K562 (cell line): ENCODE results near the gene FOXO4. TPM values are rescaled to one million over a fixed set of nuclear protein-coding genes. Genes with fewer than 3 reads are reported as not detected.
A peak's percentile ranks its signal among the peaks of the same experiment; 100 is the strongest.

Experiments used
- ADNP ChIP-seq: fragments of 200-800 bp; sonication (Bioruptor generic); IDR thresholded peaks from 2 replicates; pipeline ENCODE4 v1.6.1; 2016; ENCODE audit warnings: missing genetic modification characterization, missing compliant biosample characterization
- ETV1 ChIP-seq: fragments of 450-650 bp; conservative IDR thresholded peaks from 2 replicates; pipeline ENCODE4 v1.6.1; 2016; ENCODE audit warnings: missing genetic modification characterization, control low read depth, low read depth, missing compliant biosample characterization
- ETV5 ChIP-seq: sonication (generic); formaldehyde crosslinking; IDR thresholded peaks from 2 replicates; pipeline ENCODE4 v1.4.0; 2020; ENCODE audit warnings: low read depth, mild to moderate bottlenecking, missing genetic modification reagents
- EZH2 ChIP-seq: IDR thresholded peaks from 2 replicates; pipeline ENCODE4 v1.6.1; 2012; ENCODE audit warnings: low read depth, mild to moderate bottlenecking, inconsistent platforms, low read length, borderline replicate concordance
- FOXM1 ChIP-seq, 2 experiments: fragments of 450-650 bp in 1 of 2; sonication (generic) in 1 of 2; formaldehyde crosslinking in 1 of 2; IDR thresholded peaks; 2 replicates each; pipeline versions ENCODE4 v1.6.1 to v1.9.0; 2017 to 2022; ENCODE audit warnings: low read depth in 2 of 2, mild to moderate bottlenecking in 2 of 2, missing genetic modification reagents in 1 of 2, moderate library complexity in 1 of 2
- MCM2 ChIP-seq: fragments of 450-650 bp; IDR thresholded peaks from 2 replicates; pipeline ENCODE4 v1.6.1; 2017; ENCODE audit warnings: low read depth, mild to moderate bottlenecking
- MTA1 ChIP-seq: fragments of 450-650 bp; IDR thresholded peaks from 2 replicates; pipeline ENCODE4 v1.6.1; 2017; ENCODE audit warnings: borderline replicate concordance
- MXI1 ChIP-seq: IDR thresholded peaks from 2 replicates; pipeline ENCODE4 v1.6.1; 2011; ENCODE audit warnings: low read depth, mild to moderate bottlenecking, improper control_type of control experiment, low read length
- MYC ChIP-seq, 2 experiments: fragments of 250-450 bp in 1 of 2; sonication (Bioruptor Pico) in 1 of 2; IDR thresholded peaks; 2 replicates each; pipeline versions ENCODE4 v1.5.1 to v1.6.1; 2012 to 2021; ENCODE audit warnings: low read depth in 2 of 2, borderline replicate concordance in 1 of 2, improper control_type of control experiment in 1 of 2, low read length in 1 of 2, mild to moderate bottlenecking in 1 of 2, moderate library complexity in 1 of 2
- NCOA4 ChIP-seq: fragments of 450-650 bp; IDR thresholded peaks from 2 replicates; pipeline ENCODE4 v1.6.1; 2018; ENCODE audit warnings: mild to moderate bottlenecking; ENCODE audit not compliant: partially characterized antibody
- RBFOX2 ChIP-seq: fragments of 200-400 bp; formaldehyde crosslinking; IDR thresholded peaks from 2 replicates; pipeline ENCODE4 v1.6.1; 2017; ENCODE audit warnings: low read depth, mild to moderate bottlenecking, low read length, moderate library complexity
- TEAD2 ChIP-seq: fragments of 450-650 bp; IDR thresholded peaks from 2 replicates; pipeline ENCODE4 v1.6.1; 2016; ENCODE audit warnings: missing genetic modification characterization, control low read depth, missing compliant biosample characterization
- TFAM ChIP-seq: fragments of 250-450 bp; sonication (Bioruptor Pico); conservative IDR thresholded peaks from 2 replicates; pipeline ENCODE4 v1.5.0; 2021; ENCODE audit warnings: mild to moderate bottlenecking, moderate library complexity
- ZBED1 ChIP-seq: IDR thresholded peaks from 2 replicates; pipeline ENCODE4 v1.6.1; 2014
- ZC3H11A ChIP-seq: IDR thresholded peaks from 2 replicates; pipeline ENCODE4 v1.6.1; 2012; ENCODE audit warnings: low read depth, low read length, improper control_type of control experiment
- ZNF133 ChIP-seq: fragments of 250-450 bp; sonication (Bioruptor Pico); IDR thresholded peaks from 2 replicates; pipeline ENCODE4 v1.4.0; 2020; ENCODE audit warnings: mild to moderate bottlenecking
- ZNF644 ChIP-seq: fragments of 200-800 bp; sonication (Bioruptor generic); IDR thresholded peaks from 2 replicates; pipeline ENCODE4 v1.6.1; 2016; ENCODE audit warnings: low read depth, missing genetic modification characterization, missing compliant biosample characterization
- ZNF75A ChIP-seq: fragments of 450-650 bp; formaldehyde crosslinking; IDR thresholded peaks from 2 replicates; pipeline ENCODE4 v1.4.0; 2020; ENCODE audit warnings: mild to moderate bottlenecking
- polyA plus RNA-seq, 8 experiments: library from polyadenylated mRNA; depleted of rRNA in 4 of 8; stranded (reverse) in 5 of 8; unstranded in 3 of 8; fragments of >200 nt; fragmentation: Nextera tagmentation in 2 of 8; fragmentation: Illumina TruSeq in 1 of 8; extraction: Ambion mirVana in 2 of 8; extraction: Trizol in 1 of 8; gene quantifications; 2 replicates each; pipeline versions ENCODE4 v1.2.1 to v1.2.3, GENCODE V29; 2011 to 2014; ENCODE audit warnings: inconsistent platforms in 1 of 8, missing spikeins in 1 of 8
- total RNA-seq, 7 experiments: library from RNA; depleted of rRNA in 6 of 7; stranded (reverse); fragments of >200 nt in 6 of 7; fragmentation: Illumina TruSeq in 2 of 7; extraction: Trizol in 2 of 7; gene quantifications; 2 replicates each; pipeline versions ENCODE4 v1.2.1 to v1.2.3, GENCODE V29; 2011 to 2021; ENCODE audit warnings: low replicate concordance in 1 of 7
- TF ChIP-seq, protein P1 (sequence below): fragments of 200-800 bp; sonication (Bioruptor generic); IDR thresholded peaks from 2 replicates; pipeline ENCODE4 v1.6.1; 2017; ENCODE audit warnings: missing genetic modification characterization, missing compliant biosample characterization
- TF ChIP-seq, protein P2 (sequence below): sonication (generic); formaldehyde crosslinking; IDR thresholded peaks from 2 replicates; pipeline ENCODE4 v1.8.1; 2023; ENCODE audit warnings: mild to moderate bottlenecking, missing genetic modification reagents
- TF ChIP-seq, protein P3 (sequence below): sonication (generic); formaldehyde crosslinking; IDR thresholded peaks from 2 replicates; pipeline ENCODE4 v1.8.1; 2022; ENCODE audit warnings: missing genetic modification reagents
- TF ChIP-seq, protein P4 (sequence below): fragments of 250-450 bp; sonication (Bioruptor Pico); IDR thresholded peaks from 2 replicates; pipeline ENCODE4 v1.4.0; 2020; ENCODE audit warnings: mild to moderate bottlenecking

Gene FOXO4
- total and polyA plus RNA-seq, 9 of the 15 experiments (the other 6 are each of a cell fraction or from before 2014, with no cell fraction given) = 0.13 to 26.6 (median 8.5) TPM

DNA sequence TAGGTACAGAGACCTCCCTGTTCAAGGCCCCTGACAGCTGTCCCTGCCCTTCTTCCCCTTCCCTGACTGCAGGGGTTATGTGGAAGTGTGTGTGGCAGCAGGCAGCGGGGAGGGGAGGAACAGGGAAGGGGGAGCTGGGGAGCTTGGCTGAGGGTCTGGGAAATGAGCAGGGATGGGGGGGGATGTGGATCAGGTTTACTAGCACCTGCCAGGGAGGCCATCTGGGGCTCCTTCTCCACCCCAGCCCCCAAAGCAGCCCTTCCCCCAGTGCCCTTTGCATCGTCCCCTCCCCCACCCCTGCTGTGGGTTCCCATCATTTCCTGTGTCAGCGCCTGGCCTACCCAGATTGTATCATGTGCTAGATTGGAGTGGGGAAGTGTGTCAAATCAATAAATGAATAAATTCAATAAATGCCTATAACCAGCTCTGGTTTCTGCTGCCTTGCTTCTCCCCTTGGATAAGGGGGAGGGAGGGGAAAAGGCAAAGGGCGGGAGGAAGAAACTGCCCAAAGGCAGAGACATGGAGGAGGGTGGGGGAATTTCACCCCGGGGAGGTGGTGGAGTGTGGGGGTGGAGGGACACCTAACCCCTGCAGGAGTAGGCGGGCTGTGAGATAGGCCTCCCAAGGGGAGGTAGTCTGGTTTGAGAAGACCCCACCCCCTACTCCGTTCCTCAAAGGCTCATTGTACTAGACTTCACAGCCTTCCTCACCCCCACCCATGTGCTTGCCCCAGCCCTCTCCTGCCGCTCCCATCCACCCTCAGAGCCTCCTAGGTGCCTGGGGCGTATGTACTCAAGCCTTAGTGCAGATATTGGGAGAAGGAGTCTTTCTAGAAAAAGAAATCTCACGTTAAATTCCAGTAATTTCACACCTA is 7.7 kb downstream of the FOXO4 start (continued):
- no peak for TF ChIP-seq TFAM (CRISPR knock-in tag)
- TF ChIP-seq, protein P1, sequence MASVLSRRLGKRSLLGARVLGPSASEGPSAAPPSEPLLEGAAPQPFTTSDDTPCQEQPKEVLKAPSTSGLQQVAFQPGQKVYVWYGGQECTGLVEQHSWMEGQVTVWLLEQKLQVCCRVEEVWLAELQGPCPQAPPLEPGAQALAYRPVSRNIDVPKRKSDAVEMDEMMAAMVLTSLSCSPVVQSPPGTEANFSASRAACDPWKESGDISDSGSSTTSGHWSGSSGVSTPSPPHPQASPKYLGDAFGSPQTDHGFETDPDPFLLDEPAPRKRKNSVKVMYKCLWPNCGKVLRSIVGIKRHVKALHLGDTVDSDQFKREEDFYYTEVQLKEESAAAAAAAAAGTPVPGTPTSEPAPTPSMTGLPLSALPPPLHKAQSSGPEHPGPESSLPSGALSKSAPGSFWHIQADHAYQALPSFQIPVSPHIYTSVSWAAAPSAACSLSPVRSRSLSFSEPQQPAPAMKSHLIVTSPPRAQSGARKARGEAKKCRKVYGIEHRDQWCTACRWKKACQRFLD (CRISPR knock-in tag) = no peak; the same call in 1 of the 2 replicates
- no peak for TF ChIP-seq NCOA4
- TF ChIP-seq, protein P2, sequence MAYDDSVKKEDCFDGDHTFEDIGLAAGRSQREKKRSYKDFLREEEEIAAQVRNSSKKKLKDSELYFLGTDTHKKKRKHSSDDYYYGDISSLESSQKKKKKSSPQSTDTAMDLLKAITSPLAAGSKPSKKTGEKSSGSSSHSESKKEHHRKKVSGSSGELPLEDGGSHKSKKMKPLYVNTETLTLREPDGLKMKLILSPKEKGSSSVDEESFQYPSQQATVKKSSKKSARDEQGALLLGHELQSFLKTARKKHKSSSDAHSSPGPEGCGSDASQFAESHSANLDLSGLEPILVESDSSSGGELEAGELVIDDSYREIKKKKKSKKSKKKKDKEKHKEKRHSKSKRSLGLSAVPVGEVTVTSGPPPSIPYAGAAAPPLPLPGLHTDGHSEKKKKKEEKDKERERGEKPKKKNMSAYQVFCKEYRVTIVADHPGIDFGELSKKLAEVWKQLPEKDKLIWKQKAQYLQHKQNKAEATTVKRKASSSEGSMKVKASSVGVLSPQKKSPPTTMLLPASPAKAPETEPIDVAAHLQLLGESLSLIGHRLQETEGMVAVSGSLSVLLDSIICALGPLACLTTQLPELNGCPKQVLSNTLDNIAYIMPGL (CRISPR knock-in tag) = no peak
- TF ChIP-seq, protein P3, sequence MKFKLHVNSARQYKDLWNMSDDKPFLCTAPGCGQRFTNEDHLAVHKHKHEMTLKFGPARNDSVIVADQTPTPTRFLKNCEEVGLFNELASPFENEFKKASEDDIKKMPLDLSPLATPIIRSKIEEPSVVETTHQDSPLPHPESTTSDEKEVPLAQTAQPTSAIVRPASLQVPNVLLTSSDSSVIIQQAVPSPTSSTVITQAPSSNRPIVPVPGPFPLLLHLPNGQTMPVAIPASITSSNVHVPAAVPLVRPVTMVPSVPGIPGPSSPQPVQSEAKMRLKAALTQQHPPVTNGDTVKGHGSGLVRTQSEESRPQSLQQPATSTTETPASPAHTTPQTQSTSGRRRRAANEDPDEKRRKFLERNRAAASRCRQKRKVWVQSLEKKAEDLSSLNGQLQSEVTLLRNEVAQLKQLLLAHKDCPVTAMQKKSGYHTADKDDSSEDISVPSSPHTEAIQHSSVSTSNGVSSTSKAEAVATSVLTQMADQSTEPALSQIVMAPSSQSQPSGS (CRISPR knock-in tag) = no peak
- 0 out of 2 replicates have a peak, but pooled peaks have one; percentile 40 for TF ChIP-seq ZBED1
- TF ChIP-seq TEAD2 = no peak
- TF ChIP-seq ADNP (tag) = no peak
- no peak for TF ChIP-seq ETV5 (CRISPR knock-in tag)
- TF ChIP-seq, protein P4, sequence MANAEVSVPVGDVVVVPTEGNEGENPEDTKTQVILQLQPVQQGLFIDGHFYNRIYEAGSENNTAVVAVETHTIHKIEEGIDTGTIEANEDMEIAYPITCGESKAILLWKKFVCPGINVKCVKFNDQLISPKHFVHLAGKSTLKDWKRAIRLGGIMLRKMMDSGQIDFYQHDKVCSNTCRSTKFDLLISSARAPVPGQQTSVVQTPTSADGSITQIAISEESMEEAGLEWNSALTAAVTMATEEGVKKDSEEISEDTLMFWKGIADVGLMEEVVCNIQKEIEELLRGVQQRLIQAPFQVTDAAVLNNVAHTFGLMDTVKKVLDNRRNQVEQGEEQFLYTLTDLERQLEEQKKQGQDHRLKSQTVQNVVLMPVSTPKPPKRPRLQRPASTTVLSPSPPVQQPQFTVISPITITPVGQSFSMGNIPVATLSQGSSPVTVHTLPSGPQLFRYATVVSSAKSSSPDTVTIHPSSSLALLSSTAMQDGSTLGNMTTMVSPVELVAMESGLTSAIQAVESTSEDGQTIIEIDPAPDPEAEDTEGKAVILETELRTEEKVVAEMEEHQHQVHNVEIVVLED = no peak
- no peak for TF ChIP-seq EZH2
- no peak for TF ChIP-seq MCM2
- TF ChIP-seq MYC (IDR thresholded peaks at IDR 0.05; ENCODE audit: low read depth, low read length) = peak; percentile 67
- no peak for TF ChIP-seq MYC (CRISPR knock-in tag; IDR thresholded peaks at IDR 0.05; ENCODE audit: borderline replicate concordance, low read depth)
- peak; percentile 51 for TF ChIP-seq RBFOX2
- no peak for TF ChIP-seq MTA1
- TF ChIP-seq ZC3H11A = no peak
- no peak for TF ChIP-seq MXI1
- peak; percentile 73 for TF ChIP-seq ETV1
- TF ChIP-seq ZNF644 (tag) = peak; percentile 32; the same call in 1 of the 2 replicates
- no peak for TF ChIP-seq ZNF133 (CRISPR knock-in tag)
- TF ChIP-seq FOXM1 (IDR thresholded peaks at IDR 0.05; ENCODE audit: low read depth) = no peak
- no peak for TF ChIP-seq FOXM1 (CRISPR knock-in tag; IDR thresholded peaks at IDR 0.05; ENCODE audit: low read depth)
- TF ChIP-seq ZNF75A (CRISPR knock-in tag) = no peak
